ENCODE measurements around the gene MAT2A. TPM values are rescaled to one million over a fixed set of nuclear protein-coding genes. Genes with fewer than 3 reads are reported as not detected.

MAT2A gene
- total and polyA plus RNA-seq, 12 donors: 81.7 to 460 (median 122) TPM

DNA sequence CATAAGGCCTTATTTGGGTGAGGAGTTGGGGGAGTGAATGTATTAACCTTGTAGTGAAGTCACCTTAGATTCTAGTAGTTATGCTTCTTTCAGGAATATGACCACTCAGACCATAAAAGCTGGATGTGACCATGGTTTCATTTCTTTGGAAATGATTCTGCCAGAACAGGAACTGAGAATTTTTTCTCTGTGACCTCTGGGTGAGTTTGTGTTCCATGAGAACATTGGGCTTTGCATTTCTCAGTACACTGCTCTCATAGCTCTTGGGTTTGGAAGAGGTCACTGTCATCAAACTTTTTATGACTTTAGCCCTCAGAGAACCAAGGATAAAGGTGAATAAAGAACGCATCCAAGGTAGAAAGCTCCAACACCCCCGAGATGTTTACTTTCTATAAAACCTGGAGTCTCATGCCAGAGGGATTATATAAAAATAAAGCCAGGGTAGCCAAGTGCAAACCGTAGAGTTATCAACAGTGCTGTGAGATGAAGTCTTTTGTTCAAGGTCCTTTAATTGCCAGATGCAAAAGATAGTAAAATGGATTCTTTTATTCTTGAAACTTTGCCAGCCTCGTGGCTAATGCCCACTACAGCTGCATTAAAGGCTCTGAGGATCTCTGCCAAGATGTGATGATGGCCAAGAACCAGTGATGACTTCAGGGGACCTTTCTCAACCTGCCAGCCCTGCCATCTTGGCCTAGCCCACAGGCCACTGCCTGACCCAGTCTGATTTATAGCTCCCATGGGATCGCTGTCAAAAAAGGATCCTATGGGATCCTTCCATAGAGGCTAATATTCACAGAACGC lies 27.8 kb upstream of the MAT2A start:
- H3K9me3 ChIP-seq: no peaks in the 10 kb centered on the region
- 64 to 71% methylated on average over 6 of the region's 6 CpGs for WGBS, 2 donors
- peak overlapping the region in 9 of 10 donors; percentile 27 to 74 (median 45) for H3K27ac ChIP-seq
- TF ChIP-seq, protein P1, sequence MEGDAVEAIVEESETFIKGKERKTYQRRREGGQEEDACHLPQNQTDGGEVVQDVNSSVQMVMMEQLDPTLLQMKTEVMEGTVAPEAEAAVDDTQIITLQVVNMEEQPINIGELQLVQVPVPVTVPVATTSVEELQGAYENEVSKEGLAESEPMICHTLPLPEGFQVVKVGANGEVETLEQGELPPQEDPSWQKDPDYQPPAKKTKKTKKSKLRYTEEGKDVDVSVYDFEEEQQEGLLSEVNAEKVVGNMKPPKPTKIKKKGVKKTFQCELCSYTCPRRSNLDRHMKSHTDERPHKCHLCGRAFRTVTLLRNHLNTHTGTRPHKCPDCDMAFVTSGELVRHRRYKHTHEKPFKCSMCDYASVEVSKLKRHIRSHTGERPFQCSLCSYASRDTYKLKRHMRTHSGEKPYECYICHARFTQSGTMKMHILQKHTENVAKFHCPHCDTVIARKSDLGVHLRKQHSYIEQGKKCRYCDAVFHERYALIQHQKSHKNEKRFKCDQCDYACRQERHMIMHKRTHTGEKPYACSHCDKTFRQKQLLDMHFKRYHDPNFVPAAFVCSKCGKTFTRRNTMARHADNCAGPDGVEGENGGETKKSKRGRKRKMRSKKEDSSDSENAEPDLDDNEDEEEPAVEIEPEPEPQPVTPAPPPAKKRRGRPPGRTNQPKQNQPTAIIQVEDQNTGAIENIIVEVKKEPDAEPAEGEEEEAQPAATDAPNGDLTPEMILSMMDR (IDR thresholded peaks at IDR 0.05): no peak
- ATAC-seq: peak in 6 of 8 donors; percentile 47 to 79 (median 62)
- H3K4me3 ChIP-seq: no peak overlapping the region
- peaks cover 0 to 26% (median 12%) of the 10 kb centered on the region in 9 donors for H3K4me1 ChIP-seq
- intact Hi-C loops (cut with DNase I): no loop called here
- H3K36me3 ChIP-seq: no peaks in the 10 kb centered on the region
- no peaks in the 10 kb centered on the region for H3K27me3 ChIP-seq
- no peak for DNase-seq

DNA sequence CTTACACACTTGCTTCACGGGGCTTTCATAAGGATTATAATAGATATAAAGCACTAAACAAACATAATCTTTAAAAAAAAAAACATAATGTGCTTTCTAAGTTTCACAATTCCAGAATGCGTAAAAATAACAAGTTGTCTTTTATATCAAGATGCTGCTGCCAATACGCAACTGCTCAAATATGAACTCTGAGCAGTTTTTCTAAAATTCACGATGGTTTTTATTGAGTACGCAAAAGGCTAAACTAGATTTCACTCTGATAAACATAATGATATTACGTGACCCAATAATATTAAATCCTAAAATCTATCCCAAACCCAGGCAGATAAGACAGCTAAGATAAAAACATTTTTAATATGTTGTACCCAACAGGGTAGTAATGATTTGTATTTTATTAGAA lies 24.6 kb upstream of the MAT2A start:
- ATAC-seq: no peak
- Histone ChIP-seq H3K27me3 (no peaks in the 10 kb centered on the region), H3K4me3 (no peak overlapping the region), H3K9me3 (no peaks in the 10 kb centered on the region), H3K36me3 (no peaks in the 10 kb centered on the region), H3K27ac (no peak overlapping the region), H3K4me1 (peaks cover 0 to 24% (median 10%) of the 10 kb centered on the region in 9 donors)
- intact Hi-C loops (cut with DNase I): no loop called here
- WGBS, 2 donors: 83 to 94% methylated on average over 6 of the region's 6 CpGs
- TF ChIP-seq, protein P1 (IDR thresholded peaks at IDR 0.05): no peak
- DNase-seq: no peak

DNA sequence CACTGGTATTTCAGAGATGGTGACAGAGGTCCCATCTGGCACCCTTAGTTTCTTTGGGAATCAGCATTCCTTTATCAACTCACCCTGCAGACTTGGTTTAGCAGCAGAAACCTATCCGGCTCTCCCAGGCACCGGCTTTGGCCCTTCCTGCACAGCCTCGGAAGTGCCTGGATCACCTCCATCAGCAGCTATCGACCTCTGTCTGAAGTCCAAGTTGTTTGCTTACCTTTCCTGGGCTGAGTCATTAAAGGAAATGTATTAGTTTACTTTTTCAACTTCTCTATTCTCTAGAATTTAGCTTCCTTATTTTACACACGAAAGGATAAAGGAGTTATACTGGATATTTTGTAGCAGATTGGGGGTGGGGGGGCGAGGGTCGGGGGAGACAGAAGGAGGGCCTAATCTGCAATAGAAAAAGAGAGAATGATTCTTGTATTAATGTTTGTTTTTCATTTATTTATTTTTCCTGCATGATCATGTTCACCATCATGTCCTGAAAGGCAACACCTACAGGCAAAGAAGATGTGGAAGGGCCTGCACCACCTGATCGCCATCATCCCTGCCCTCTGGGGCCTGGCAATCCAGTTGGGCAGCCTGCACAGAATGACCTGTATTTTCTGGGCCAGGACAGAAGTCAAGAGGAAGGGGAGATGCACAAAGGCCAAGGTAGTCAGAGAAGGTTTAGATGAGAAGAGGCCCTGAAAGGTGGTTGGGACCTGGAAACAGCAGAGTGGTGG lies 22.1 kb upstream of the MAT2A start:
- no peak for DNase-seq
- ATAC-seq: no peak
- peak overlapping the region in 1 of 10 donors; percentile 61 for H3K27ac ChIP-seq
- peaks cover 0 to 12% (median 0%) of the 10 kb centered on the region in 9 donors for H3K4me1 ChIP-seq
- TF ChIP-seq, protein P1 (IDR thresholded peaks at IDR 0.05): no peak
- no peaks in the 10 kb centered on the region for H3K9me3 ChIP-seq
- WGBS, 2 donors: 68 to 77% methylated on average over 8 of the region's 8 CpGs
- intact Hi-C loops (cut with DNase I): no loop called here
- no peaks in the 10 kb centered on the region for H3K27me3 ChIP-seq
- no peak overlapping the region for H3K4me3 ChIP-seq
- H3K36me3 ChIP-seq: no peaks in the 10 kb centered on the region

DNA sequence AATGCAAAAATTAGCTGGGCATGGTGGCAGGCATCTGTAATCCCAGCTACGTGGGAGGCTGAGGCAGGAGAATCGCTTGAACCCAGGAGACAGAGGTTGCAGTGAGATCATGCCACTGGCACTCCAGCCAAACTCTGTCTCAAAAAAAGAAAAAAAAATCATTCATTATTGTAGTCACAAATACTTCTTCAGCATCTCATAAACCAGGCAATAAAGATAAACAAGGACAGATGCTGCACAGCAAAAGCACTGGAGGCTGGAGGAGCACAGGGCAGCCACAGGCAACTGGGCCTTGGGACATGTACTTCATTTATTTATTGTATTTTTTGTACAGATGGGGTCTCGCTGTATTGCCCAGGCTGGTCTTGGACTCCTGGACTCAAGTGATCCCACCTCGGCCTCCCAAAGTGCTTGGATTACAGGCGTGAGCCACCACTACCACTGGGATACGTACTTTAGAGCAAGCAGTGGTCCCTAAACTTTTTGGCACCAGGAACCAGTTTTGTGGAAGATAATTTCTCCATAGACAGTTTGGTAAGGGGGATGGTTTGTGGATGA lies 16.8 kb upstream of the MAT2A start:
- intact Hi-C loops (cut with DNase I): no loop called here
- Histone ChIP-seq H3K4me3 (no peak overlapping the region), H3K36me3 (no peaks in the 10 kb centered on the region), H3K27ac (no peak overlapping the region), H3K4me1 (peaks cover 7 to 28% (median 20%) of the 10 kb centered on the region in 9 donors), H3K27me3 (no peaks in the 10 kb centered on the region), H3K9me3 (no peaks in the 10 kb centered on the region)
- ATAC-seq (no peak), DNase-seq (no peak)
- TF ChIP-seq, protein P1 (IDR thresholded peaks at IDR 0.05): no peak
- WGBS, 2 donors: 95 to 96% methylated on average over 6 of the region's 6 CpGs
